SK-N-SH treated with all-trans-retinoic acid at 6 μM for 48 hours (cell line): Measurements from ENCODE around the gene CLECL1.

ENCODE experiments used
- ATAC-seq: fragments of 200-7000 bp; cut with Tn5 transposase; 3 replicates; pipeline ENCODE4 v1.9.1; 2020; ENCODE audit warnings: mild to moderate bottlenecking, moderate library complexity
- ARNTL ChIP-seq: fragments of 450-650 bp; formaldehyde crosslinking; IDR thresholded peaks from 2 replicates; pipeline ENCODE4 v1.5.0; 2020; ENCODE audit warnings: low read depth, mild to moderate bottlenecking, moderate library complexity, borderline replicate concordance
- BACH2 ChIP-seq: fragments of 250-450 bp; sonication (Bioruptor Pico); IDR thresholded peaks from 2 replicates; pipeline ENCODE4 v1.9.0; 2021; ENCODE audit warnings: mild to moderate bottlenecking, borderline replicate concordance
- CREB5 ChIP-seq: fragments of 250-450 bp; sonication (Bioruptor Pico); IDR thresholded peaks from 2 replicates; pipeline ENCODE4 v1.5.1; 2020; ENCODE audit warnings: low read depth, mild to moderate bottlenecking, moderate library complexity
- CSRNP3 ChIP-seq: fragments of 250-450 bp; sonication (Bioruptor Pico); IDR thresholded peaks from 2 replicates; pipeline ENCODE4 v1.5.1; 2021; ENCODE audit warnings: mild to moderate bottlenecking, moderate library complexity
- GLIS3 ChIP-seq: fragments of 250-450 bp; sonication (Bioruptor Pico); IDR thresholded peaks from 2 replicates; pipeline ENCODE4 v1.5.0; 2020; ENCODE audit warnings: mild to moderate bottlenecking, moderate library complexity
- ISL1 ChIP-seq: fragments of 250-450 bp; sonication (Bioruptor Pico); IDR thresholded peaks from 2 replicates; pipeline ENCODE4 v2.1.2; 2022; ENCODE audit warnings: mild to moderate bottlenecking, moderate library complexity
- POU6F1 ChIP-seq: fragments of 250-450 bp; sonication (Bioruptor Pico); IDR thresholded peaks from 2 replicates; pipeline ENCODE4 v1.8.0; 2021; ENCODE audit warnings: low read depth, mild to moderate bottlenecking, moderate library complexity, borderline replicate concordance
- PPARA ChIP-seq: fragments of 250-450 bp; sonication (Bioruptor Pico); IDR thresholded peaks from 2 replicates; pipeline ENCODE4 v1.5.0; 2020; ENCODE audit warnings: mild to moderate bottlenecking, borderline replicate concordance
- RARB ChIP-seq: fragments of 250-450 bp; sonication (Bioruptor Pico); IDR thresholded peaks from 2 replicates; pipeline ENCODE4 v1.8.0; 2021; ENCODE audit warnings: mild to moderate bottlenecking, moderate library complexity
- TSHZ2 ChIP-seq: fragments of 250-450 bp; sonication (Bioruptor Pico); IDR thresholded peaks from 2 replicates; pipeline ENCODE4 v1.5.0; 2020; ENCODE audit warnings: mild to moderate bottlenecking, moderate library complexity
- ZC3H10 ChIP-seq: fragments of 250-450 bp; sonication (Bioruptor Pico); IDR thresholded peaks from 2 replicates; pipeline ENCODE4 v1.5.1; 2021; ENCODE audit warnings: mild to moderate bottlenecking, moderate library complexity
- ZFP3 ChIP-seq: fragments of 250-450 bp; sonication (Bioruptor Pico); IDR thresholded peaks from 2 replicates; pipeline ENCODE4 v1.5.0; 2020; ENCODE audit warnings: mild to moderate bottlenecking, moderate library complexity
- ZFP30 ChIP-seq: fragments of 450-650 bp; formaldehyde crosslinking; IDR thresholded peaks from 2 replicates; pipeline ENCODE4 v1.5.0; 2022; ENCODE audit warnings: mild to moderate bottlenecking, moderate library complexity
- ZNF565 ChIP-seq: fragments of 450-650 bp; formaldehyde crosslinking; conservative IDR thresholded peaks from 2 replicates; pipeline ENCODE4 v1.5.0; 2020; ENCODE audit warnings: low read depth, mild to moderate bottlenecking, moderate library complexity
- ZNF70 ChIP-seq: fragments of 450-650 bp; formaldehyde crosslinking; IDR thresholded peaks from 2 replicates; pipeline ENCODE4 v1.5.0; 2020; ENCODE audit warnings: mild to moderate bottlenecking, moderate library complexity
- ZNF8 ChIP-seq: fragments of 450-650 bp; formaldehyde crosslinking; IDR thresholded peaks from 2 replicates; pipeline ENCODE4 v1.5.0; 2020; ENCODE audit warnings: mild to moderate bottlenecking, moderate library complexity

Gene CLECL1

GRCh38 chr12:9752145-9752933 is 19.4 kb upstream of the CLECL1 start (continued):
- TF ChIP-seq TSHZ2 = no peak
- TF ChIP-seq, all 23 proteins: peak for 0

GRCh38 chr12:9751204-9752144 is 18.6 kb upstream of the CLECL1 start:
- TF ChIP-seq ISL1 (CRISPR knock-in tag) (no peak), RARB (no peak), ZFP30 (CRISPR knock-in tag) (no peak), ZC3H10 (no peak), ZFP3 (CRISPR knock-in tag) (no peak), ARNTL (CRISPR knock-in tag) (no peak), ZNF8 (CRISPR knock-in tag) (no peak), POU6F1 (CRISPR knock-in tag) (no peak), PPARA (no peak), BACH2 (CRISPR knock-in tag) (no peak), TSHZ2 (no peak), CSRNP3 (CRISPR knock-in tag) (no peak), CREB5 (no peak), ZNF565 (CRISPR knock-in tag) (no peak), ZNF70 (CRISPR knock-in tag) (no peak), GLIS3 (CRISPR knock-in tag) (no peak)
- peak; percentile 73; the same call in 2 of the 3 replicates for ATAC-seq
